GM12873 (cell line): ENCODE results near the gene PSD4.

Experiments used
- CTCF ChIP-seq: IDR thresholded peaks from 2 replicates; pipeline ENCODE4 v1.5.1; 2012; ENCODE audit warnings: low read depth, mild to moderate bottlenecking, moderate library complexity, low read length, control low read depth; ENCODE audit not compliant: insufficient read depth; ENCODE audit errors: missing control alignments

The PSD4 gene

GRCh38 chr2:113183703-113184102 lies 9.9 kb downstream of the PSD4 start:
- no peak for TF ChIP-seq CTCF

- TF ChIP-seq CTCF, result no peak
Observed at GRCh38 chr2:113184531-113185230, 10.9 kb downstream of the PSD4 start.

- TF ChIP-seq CTCF, result no peak
Observed at GRCh38 chr2:113185664-113186432, 12.1 kb downstream of the PSD4 start.

GRCh38 chr2:113186433-113186796 lies 12.6 kb downstream of the PSD4 start:
- TF ChIP-seq CTCF, result no peak

- no peak for TF ChIP-seq CTCF
Observed at GRCh38 chr2:113187771-113188170, 14.0 kb downstream of the PSD4 start.

- TF ChIP-seq CTCF, result no peak
Observed at GRCh38 chr2:113190871-113191270, 17.1 kb downstream of the PSD4 start.

- peak; percentile 15 for TF ChIP-seq CTCF
Observed at GRCh38 chr2:113192459-113193100, 18.8 kb downstream of the PSD4 start.
